Measurements from ENCODE around the gene ARHGEF2.

DNA sequence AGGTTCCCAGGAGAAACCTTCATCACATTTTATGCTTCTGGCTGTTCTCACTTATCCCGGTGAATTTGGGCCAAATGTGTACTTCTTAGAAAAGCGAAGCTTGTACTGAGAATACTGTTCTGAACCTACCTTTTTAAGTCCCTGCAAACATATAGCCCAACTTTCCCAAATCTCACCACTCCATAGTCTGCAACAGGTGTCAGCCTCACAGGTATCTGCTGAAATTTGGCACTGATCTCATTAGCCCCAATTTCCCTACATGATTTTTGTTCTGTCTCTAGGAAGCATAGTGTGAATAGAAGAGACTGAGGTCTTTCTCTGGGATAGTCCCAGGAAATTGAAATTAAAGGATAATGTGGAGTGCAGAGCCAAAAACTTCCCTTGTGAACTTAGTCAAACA, 78.7 kb downstream of the ARHGEF2 start:
- TF ChIP-seq EZH2 (IDR thresholded peaks at IDR 0.05; ENCODE audit: low read depth) = no peak
- TF ChIP-seq, protein P1, sequence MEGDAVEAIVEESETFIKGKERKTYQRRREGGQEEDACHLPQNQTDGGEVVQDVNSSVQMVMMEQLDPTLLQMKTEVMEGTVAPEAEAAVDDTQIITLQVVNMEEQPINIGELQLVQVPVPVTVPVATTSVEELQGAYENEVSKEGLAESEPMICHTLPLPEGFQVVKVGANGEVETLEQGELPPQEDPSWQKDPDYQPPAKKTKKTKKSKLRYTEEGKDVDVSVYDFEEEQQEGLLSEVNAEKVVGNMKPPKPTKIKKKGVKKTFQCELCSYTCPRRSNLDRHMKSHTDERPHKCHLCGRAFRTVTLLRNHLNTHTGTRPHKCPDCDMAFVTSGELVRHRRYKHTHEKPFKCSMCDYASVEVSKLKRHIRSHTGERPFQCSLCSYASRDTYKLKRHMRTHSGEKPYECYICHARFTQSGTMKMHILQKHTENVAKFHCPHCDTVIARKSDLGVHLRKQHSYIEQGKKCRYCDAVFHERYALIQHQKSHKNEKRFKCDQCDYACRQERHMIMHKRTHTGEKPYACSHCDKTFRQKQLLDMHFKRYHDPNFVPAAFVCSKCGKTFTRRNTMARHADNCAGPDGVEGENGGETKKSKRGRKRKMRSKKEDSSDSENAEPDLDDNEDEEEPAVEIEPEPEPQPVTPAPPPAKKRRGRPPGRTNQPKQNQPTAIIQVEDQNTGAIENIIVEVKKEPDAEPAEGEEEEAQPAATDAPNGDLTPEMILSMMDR (conservative IDR thresholded peaks at IDR 0.05) = no peak

All from PC-9 (cell line).